Measurements from ENCODE around the gene SLC30A2.
"Not testable (repeated sequence)": the region's sequence is repeated elsewhere in the genome, so short reads cannot be mapped to it uniquely, and the experiment has no call there.

The SLC30A2 gene, protein sequence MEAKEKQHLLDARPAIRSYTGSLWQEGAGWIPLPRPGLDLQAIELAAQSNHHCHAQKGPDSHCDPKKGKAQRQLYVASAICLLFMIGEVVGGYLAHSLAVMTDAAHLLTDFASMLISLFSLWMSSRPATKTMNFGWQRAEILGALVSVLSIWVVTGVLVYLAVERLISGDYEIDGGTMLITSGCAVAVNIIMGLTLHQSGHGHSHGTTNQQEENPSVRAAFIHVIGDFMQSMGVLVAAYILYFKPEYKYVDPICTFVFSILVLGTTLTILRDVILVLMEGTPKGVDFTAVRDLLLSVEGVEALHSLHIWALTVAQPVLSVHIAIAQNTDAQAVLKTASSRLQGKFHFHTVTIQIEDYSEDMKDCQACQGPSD

DNA sequence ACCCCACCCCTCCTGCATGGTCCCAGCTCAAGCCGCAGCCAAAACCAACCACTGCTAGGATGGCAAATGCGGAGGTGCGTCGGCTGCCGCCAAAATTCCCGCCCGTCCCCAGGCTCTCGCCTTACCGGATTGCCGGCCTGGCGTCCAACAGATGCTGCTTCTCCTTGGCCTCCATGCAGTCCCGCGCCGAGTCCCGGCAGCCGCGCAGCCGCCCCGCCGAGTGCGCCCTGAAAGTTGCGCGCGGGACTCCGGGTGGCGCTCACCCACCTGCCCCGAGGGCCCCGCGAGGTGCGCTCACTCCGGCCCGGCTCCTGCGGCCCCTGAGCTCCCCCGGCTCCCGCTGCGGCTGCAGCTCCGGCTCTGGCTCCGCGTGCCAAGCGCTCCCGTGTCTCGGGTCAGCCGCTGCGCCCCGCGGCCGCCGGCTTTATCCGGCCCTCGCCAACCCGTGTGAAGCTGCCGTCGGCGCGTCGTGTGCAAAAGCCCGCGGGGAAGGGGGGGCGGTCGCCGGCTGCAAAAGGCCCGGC, at the start of gene SLC30A2:
Gene SLC30A2 (minus strand): TSS at position 397 of the 524 bp plus-strand sequence. CDS start 222 bp downstream, at position 175.
- no peak for DNase-seq (ENCODE audit: low read depth in 3 of 3)

GRCh38 chr1:26094677-26095383, 48.9 kb upstream of the SLC30A2 start:
- no peak for DNase-seq (ENCODE audit: low read depth in 3 of 3)

DNA sequence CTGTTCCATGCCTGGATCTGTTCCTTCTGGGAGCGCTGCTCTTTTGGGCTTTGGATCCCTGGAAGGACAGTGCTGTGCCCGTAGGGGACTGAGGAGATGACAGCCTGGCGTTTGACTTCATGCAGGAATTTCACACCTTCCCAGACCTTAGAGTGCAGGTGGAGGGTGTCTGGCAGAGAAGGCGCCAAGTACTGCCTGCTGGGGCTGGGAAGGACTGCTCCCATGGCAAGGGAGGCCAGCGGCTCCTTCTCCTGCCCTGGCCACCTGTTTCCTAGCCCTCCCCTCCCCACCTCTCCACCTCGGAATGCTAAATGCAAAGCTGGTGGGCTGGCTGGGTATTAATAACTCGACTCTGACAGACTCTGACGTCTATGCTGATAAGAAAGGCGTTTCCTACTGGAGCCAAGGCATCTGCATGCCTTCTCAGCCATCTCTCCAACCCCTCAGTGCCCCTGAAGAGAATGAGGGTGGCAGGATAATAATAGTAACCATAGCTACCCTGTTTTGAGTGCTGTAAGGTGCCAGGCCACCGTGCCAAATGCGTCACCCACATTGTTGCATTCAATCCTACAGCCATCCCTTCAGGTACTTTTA, 48.3 kb upstream of the SLC30A2 start:
- no peak for DNase-seq (ENCODE audit: low read depth in 3 of 3)

DNA sequence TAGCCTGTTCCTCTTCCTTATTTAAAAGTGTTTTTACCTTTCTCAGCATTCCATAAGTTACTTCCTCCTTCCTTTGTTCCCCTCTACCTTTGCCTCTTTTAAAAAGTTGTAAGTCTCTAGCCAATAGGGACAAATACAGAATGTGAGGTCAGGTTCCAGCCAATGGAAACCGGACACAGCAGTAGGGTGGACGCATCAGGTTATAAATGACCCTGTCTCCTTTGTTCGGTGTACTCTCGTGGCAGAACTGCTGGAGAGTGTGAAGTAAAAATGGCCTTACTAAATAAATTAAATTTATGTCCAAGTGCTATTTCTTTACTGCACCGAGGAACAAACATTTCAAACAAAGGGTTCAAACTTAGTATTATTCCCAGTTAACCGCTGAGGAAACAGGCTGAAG, 47.7 kb upstream of the SLC30A2 start:
- DNase-seq (ENCODE audit: low read depth in 3 of 3) = not testable (repeated sequence)

GRCh38 chr1:26092422-26092821, 46.5 kb upstream of the SLC30A2 start:
- DNase-seq (ENCODE audit: low read depth in 3 of 3) = no peak

DNA sequence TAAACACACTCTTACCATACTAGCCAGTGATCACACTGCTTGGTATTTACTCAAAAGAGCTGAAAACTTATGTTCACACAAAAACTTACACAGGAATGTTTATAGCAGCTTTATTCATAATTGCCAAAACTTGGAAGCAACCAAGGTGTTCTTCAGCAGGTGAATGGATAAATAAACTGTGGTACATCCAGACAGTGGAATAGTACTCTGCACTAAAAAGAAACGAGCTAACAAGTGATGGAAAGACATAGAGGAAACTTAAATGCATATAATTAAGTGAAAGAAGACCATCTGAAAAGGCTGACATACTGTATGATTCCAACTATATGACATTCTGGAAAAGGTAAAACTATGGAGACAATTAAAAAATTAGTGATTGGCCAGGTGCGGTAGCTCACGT, 45.0 kb upstream of the SLC30A2 start:
- DNase-seq (ENCODE audit: low read depth in 3 of 3) = no peak

- DNase-seq (ENCODE audit: low read depth in 3 of 3) = no peak
Measured at GRCh38 chr1:26089125-26089524, 43.2 kb upstream of the SLC30A2 start.

DNA sequence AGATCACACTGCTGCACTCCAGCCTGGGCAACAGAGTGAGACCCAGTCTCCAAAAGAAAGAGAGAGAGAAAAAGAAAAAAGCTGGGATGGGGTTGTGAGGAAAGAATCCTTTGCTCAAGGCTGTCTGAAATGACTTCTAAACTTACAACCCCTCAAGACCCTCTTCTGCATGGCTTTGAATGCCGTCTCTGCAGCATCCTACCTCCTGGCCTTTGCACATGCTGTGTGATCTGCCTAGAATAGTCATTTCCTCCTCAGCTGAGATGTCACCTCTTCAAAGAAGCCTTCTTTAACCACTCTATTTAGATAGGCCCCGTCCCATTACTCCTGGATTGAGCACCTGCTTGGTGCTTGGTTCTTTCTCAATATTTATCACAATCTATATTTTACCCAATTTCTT, 38.9 kb upstream of the SLC30A2 start:
- DNase-seq (ENCODE audit: low read depth in 3 of 3) = no peak

DNA sequence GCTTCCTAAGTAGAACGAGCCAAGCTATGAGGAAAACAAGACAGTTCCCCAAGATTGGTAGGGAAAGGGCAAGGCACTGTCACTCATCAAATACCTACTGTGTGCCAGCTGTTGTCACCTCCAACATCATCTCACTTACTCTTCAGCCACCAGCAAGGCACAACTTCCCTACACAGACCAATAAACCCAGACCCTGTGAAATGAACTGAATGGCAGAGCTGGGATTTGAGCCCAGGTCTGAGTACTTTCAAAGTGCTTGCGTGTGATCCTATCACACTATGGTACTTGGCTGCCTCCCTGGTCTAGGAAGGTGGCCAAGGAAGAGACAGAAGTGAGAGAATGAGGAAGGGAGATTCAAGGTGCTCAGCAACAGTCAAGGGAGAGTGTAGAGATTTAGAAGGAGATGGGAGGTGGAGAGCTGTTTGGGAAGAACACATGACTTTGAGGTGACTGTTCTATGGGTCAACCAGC, 38.2 kb upstream of the SLC30A2 start:
- DNase-seq (ENCODE audit: low read depth in 3 of 3) = no peak

DNA sequence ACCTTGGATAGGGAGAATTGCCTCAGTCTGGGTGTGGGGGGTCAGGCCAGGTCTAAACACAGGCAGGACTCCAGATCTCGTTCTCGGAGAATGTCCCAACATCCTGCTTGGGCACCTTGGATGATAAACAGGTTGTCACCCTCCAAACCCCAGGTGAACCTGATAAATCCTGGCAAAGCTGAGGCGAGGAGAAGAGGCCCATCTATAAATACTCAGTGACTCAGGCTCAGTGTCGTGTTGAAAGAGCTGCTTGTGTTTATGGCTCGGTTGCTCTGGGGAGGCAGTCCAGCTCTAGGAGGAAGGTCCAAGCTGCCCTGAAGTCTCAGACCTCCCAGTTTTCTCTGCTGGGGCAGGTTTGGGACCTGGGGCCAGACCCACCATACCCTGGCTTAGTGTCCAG, 37.3 kb upstream of the SLC30A2 start:
- no peak for DNase-seq (ENCODE audit: low read depth in 3 of 3)

DNA sequence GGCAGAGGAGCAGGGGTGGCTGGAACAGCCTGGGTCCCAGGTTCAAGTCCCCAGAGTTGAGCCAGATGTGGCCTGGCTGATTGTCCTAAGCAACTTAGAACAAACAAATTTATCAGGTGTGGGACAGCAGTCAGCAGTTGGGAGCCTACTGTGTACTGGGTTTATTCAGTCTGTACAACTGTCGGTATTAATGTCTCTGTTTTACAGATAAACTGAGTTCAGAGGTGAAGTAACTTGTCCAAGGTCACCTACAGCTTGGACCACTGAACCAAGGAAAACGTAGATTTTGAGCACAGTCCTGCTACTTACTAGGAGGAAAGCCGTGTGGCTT, 36.1 kb upstream of the SLC30A2 start:
- no peak for DNase-seq (ENCODE audit: low read depth in 3 of 3)

DNA sequence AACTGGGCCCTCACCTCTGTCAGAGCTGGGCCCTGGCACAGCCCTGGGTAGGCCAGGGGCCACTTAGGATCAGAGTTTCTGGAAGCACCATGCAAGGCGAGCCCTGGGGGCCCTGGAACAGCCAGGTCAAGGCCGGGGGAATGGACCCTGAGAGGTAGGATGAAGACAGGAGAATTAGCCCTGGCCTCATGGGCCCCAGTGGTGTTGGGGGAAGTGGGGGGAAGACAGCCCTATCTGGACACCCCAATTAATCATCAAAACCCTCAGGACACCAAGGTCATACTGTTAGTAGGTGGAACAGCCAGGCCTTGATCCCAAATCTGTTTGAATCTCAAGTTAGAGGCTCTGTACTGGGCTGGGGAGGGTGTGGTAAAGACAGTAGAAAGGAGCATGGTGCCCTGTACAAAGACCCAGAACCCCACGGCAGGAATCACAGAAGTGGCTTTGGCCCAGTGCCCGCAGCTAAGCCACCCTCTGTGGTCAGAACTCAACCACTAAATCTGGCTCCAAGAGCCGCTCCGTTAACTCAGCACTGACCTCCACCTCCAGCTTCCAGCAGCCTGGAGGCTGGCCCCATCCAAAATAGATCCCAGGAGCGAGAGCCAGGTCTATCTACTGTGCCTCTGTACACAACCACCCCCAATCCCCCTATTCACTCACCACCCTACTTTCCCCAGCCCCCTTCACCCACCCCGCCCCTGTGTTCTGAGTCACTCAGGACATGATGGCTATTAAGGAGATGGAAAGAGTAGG, 35.5 kb upstream of the SLC30A2 start:
- DNase-seq (ENCODE audit: low read depth in 3 of 3) = no peak

DNA sequence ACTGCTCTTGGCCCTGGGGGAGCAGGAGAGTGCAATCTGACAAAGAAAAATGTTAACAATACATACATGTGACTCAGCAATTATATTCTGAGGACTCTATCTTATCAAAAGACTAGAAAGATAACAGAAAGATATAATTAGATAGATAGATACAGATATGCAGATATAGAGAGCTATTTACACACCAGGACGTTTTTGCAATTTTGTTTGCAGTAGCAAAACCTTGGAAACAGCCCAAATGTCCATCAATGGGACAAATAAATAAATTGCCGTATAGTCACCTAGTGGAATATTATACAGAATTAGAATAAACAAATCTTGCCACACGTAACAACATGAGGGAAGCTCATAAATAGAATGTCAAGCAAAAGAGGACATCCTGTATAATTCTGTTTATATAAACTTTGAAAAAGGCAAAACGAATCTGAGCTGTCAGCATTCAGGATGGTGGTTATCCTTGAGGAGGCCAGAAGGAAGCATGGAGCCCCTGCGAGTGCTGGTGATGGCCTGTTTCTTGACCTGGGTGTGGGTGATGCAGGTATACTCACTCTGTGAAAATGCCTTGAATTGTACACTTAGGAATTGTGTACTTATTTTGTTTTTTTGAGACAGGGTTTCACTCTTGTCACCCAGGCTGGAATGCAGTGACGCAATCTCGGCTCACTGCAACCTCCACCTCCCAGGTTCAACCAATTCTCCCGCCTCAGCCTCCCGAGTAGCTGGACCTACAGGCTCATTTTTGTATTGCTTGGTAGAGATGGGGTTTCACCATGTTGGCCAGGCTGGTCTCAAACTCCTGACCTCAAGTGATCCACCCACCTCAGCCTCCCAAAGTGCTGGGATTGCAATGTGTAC, 34.3 kb upstream of the SLC30A2 start:
- no peak for DNase-seq (ENCODE audit: low read depth in 3 of 3)

GRCh38 chr1:26079178-26079563, 33.3 kb upstream of the SLC30A2 start:
- DNase-seq (ENCODE audit: low read depth in 3 of 3) = no peak

GRCh38 chr1:26078286-26079177, 32.6 kb upstream of the SLC30A2 start:
- DNase-seq (ENCODE audit: low read depth in 3 of 3) = no peak

DNA sequence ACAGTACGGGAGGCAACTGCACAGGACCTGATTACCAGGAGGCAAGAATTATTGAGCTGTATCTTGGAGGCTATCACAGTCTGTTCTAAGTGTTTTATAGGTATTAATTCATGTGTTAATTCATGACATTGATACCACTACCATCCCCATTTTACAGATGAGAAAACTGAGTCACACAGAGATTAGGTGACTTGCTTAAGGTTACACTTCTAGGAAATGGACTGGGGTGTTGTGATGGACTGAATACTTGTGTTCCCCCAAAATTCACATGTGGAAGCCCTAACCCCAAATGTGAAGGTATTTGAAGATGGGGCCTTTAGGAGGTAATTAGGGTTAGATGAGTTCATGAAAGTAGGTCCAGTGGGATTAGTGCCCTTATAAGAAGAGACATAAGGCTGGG, 31.6 kb upstream of the SLC30A2 start:
- no peak for DNase-seq (ENCODE audit: low read depth in 3 of 3)

- DNase-seq (ENCODE audit: low read depth in 3 of 3) = no peak
Measured at GRCh38 chr1:26075421-26076144, 29.7 kb upstream of the SLC30A2 start.

DNA sequence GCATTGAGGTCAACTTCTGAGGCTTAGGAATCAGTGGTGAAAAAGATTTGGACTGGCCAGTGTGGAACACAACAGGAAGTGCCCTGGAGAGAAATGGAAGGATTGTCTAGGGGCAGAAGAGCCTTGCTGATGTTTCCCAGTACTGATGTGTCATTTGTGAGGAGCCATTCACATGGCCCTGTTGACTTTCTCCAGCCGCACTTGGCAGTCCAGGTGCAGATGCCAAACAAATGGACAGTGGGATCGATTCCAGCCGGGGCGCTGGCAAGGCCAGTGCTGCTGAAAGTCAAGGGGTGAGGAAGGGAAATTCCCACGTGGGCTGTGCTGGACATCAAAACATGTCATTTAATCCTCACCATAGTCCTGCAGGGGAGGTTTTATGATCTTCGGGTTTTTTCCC, 26.4 kb upstream of the SLC30A2 start:
- DNase-seq (ENCODE audit: low read depth in 3 of 3) = no peak

DNA sequence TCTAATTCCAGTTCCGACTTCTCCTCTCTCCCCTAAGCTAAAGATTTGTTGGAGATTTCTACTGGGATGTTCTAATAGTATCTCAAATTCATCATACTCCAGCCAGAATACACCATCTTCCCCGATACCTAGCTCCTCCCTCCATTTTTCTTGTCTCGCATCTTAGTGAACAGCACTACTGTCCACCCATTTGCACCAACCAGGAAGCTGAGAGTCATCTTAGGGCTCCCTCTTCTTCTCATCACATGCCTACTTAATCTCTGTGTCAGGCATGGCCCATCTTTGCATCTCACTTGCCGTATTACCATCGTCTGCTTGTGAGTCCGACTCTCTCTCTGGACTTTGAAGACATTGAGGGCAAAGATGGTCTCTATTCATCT, 25.0 kb upstream of the SLC30A2 start:
- no peak for DNase-seq (ENCODE audit: low read depth in 3 of 3)
